Naive thymus-derived CD8-positive, alpha-beta T cell (primary cell): ENCODE data around the gene EYS. TPM values are rescaled to one million over a fixed set of nuclear protein-coding genes. Genes with fewer than 3 reads are reported as not detected.
"Not testable (repeated sequence)": the region's sequence is repeated elsewhere in the genome, so short reads cannot be mapped to it uniquely, and the experiment has no call there.

Experiments used
- ATAC-seq, 2 donors: fragments of 150-1000 bp; cut with Tn5 transposase in 1 of 2; sonication (Bioruptor Pico), chemical (Tn5 transposase) in 1 of 2; 1 replicate in 1 of 2; 2 replicates in 1 of 2; pipeline ENCODE4 v1.10.0; 2021; ENCODE audit warnings: mild to moderate bottlenecking in 2 of 2, moderate library complexity in 2 of 2
- POLR2A ChIA-PET: fragments of 350-600 bp; sonication (Branson Sonifier 250); formaldehyde crosslinking; loops from one replicate; lab custom pipeline; 2021; ENCODE audit warnings: antibody characterized with exemption; lab: Charles Lee
- DNase-seq, 10 donors: peaks; one replicate each; pipeline versions ENCODE4 v3.0.0 to v3.0.0-alpha.2; 2020 to 2022
- H3K27ac Mint-ChIP-seq, 10 donors: one replicate each; pipeline ENCODE4 v1.8.0; 2020 to 2022; ENCODE audit warnings: mild to moderate bottlenecking in 10 of 10, mixed read lengths in 10 of 10, moderate library complexity in 4 of 10, inconsistent platforms in 1 of 10
- H3K27me3 Mint-ChIP-seq, 5 donors: one replicate each; pipeline ENCODE4 v1.8.0; 2021 to 2022; ENCODE audit warnings: mixed read lengths in 5 of 5
- H3K36me3 Mint-ChIP-seq, 3 donors: one replicate each; pipeline ENCODE4 v1.8.0; 2020 to 2022; ENCODE audit warnings: mixed read lengths in 3 of 3, mild to moderate bottlenecking in 2 of 3, inconsistent platforms in 1 of 3
- H3K4me1 Mint-ChIP-seq, 4 donors: one replicate each; pipeline ENCODE4 v1.8.0; 2021 to 2022; ENCODE audit warnings: mixed read lengths in 4 of 4
- H3K4me3 Mint-ChIP-seq, 10 donors: one replicate each; pipeline ENCODE4 v1.8.0; 2020 to 2022; ENCODE audit warnings: mild to moderate bottlenecking in 10 of 10, mixed read lengths in 10 of 10, moderate library complexity in 6 of 10, inconsistent platforms in 1 of 10
- H3K9me3 Mint-ChIP-seq, 9 donors: one replicate each; pipeline ENCODE4 v1.8.0; 2020 to 2022; ENCODE audit warnings: mixed read lengths in 9 of 9, mild to moderate bottlenecking in 3 of 9, inconsistent platforms in 1 of 9, moderate library complexity in 1 of 9
- polyA plus RNA-seq, 3 donors: library from polyadenylated mRNA; unstranded; fragments of 300-500 nt; fragmentation: Illumina TruSeq; gene quantifications; one replicate each; pipeline ENCODE4 v1.2.3, GENCODE V29; 2021
- total RNA-seq, 8 experiments: library from RNA in 2 of 8; stranded (reverse) in 2 of 8; gene quantifications; one replicate each; pipeline ENCODE4 v1.2.3 and lab custom pipeline; 2021 to 2026

Gene EYS
- total and polyA plus RNA-seq, 5 experiments from 2014 or later, result 0.07 to 0.09 TPM; not detected in 3

- ATAC-seq (no peak), DNase-seq (no peak)
- H3K36me3 Mint-ChIP-seq, result no peaks in the 10 kb centered on the region
- H3K27ac Mint-ChIP-seq, result no peak overlapping the region
- H3K9me3 Mint-ChIP-seq, result peaks cover 0 to 2% (median 0%) of the 10 kb centered on the region in 9 donors
- H3K27me3 Mint-ChIP-seq, result peaks cover 0 to 3% (median 0%) of the 10 kb centered on the region in 5 donors
- no peaks in the 10 kb centered on the region for H3K4me1 Mint-ChIP-seq
- H3K4me3 Mint-ChIP-seq, result no peak overlapping the region
- POLR2A ChIA-PET, result no interaction called here
Measured at GRCh38 chr6:63899550-63899949, 1807.5 kb downstream of the EYS start.

- no peak for ATAC-seq
Measured at GRCh38 chr6:63897952-63898351, 1809.1 kb downstream of the EYS start.

GRCh38 chr6:63897459-63897858 is 1809.6 kb downstream of the EYS start:
- POLR2A ChIA-PET, result no interaction called here
- H3K27me3 Mint-ChIP-seq, result peaks cover 0 to 3% (median 0%) of the 10 kb centered on the region in 5 donors
- no peak overlapping the region for H3K27ac Mint-ChIP-seq
- peaks cover 0 to 5% (median 1%) of the 10 kb centered on the region in 9 donors for H3K9me3 Mint-ChIP-seq
- no peaks in the 10 kb centered on the region for H3K36me3 Mint-ChIP-seq
- no peaks in the 10 kb centered on the region for H3K4me1 Mint-ChIP-seq
- no peak overlapping the region for H3K4me3 Mint-ChIP-seq
- ATAC-seq, result no peak
- no peak for DNase-seq

More at GRCh38 chr6:63897952-63898351, 1809.1 kb downstream of the EYS start:
- H3K9me3 Mint-ChIP-seq, result peaks cover 0 to 2% (median 0%) of the 10 kb centered on the region in 9 donors
- peaks cover 0 to 3% (median 0%) of the 10 kb centered on the region in 5 donors for H3K27me3 Mint-ChIP-seq
- no peaks in the 10 kb centered on the region for H3K4me1 Mint-ChIP-seq
- DNase-seq, result no peak
- no peak overlapping the region for H3K27ac Mint-ChIP-seq
- H3K36me3 Mint-ChIP-seq, result no peaks in the 10 kb centered on the region
- H3K4me3 Mint-ChIP-seq, result no peak overlapping the region
- POLR2A ChIA-PET, result no interaction called here

- DNase-seq, result no peak
- H3K36me3 Mint-ChIP-seq, result no peaks in the 10 kb centered on the region
- H3K4me3 Mint-ChIP-seq, result no peak overlapping the region
- H3K27ac Mint-ChIP-seq, result no peak overlapping the region
- ATAC-seq, result no peak
- POLR2A ChIA-PET, result no interaction called here
- no peaks in the 10 kb centered on the region for H3K4me1 Mint-ChIP-seq
- peaks cover 0 to 24% (median 7%) of the 10 kb centered on the region in 9 donors for H3K9me3 Mint-ChIP-seq
- peaks cover 0 to 17% (median 6%) of the 10 kb centered on the region in 5 donors for H3K27me3 Mint-ChIP-seq
Measured at GRCh38 chr6:63888416-63888815, 1818.6 kb downstream of the EYS start.

GRCh38 chr6:63887804-63888203 is 1819.2 kb downstream of the EYS start:
- Mint-ChIP-seq H3K27me3 (peaks cover 0 to 17% (median 6%) of the 10 kb centered on the region in 5 donors), H3K9me3 (peaks cover 0 to 24% (median 6%) of the 10 kb centered on the region in 9 donors)
- H3K4me1 Mint-ChIP-seq, POLR2A ChIA-PET, DNase-seq, H3K4me3 Mint-ChIP-seq, H3K36me3 Mint-ChIP-seq, ATAC-seq, H3K27ac Mint-ChIP-seq: not testable (repeated sequence)

GRCh38 chr6:63887002-63887751 is 1819.8 kb downstream of the EYS start:
- H3K4me1 Mint-ChIP-seq, result no peaks in the 10 kb centered on the region
- H3K4me3 Mint-ChIP-seq, result no peak overlapping the region
- H3K27me3 Mint-ChIP-seq, result peaks cover 0 to 17% (median 6%) of the 10 kb centered on the region in 5 donors
- DNase-seq, result no peak
- H3K36me3 Mint-ChIP-seq, result no peaks in the 10 kb centered on the region
- peaks cover 0 to 24% (median 3%) of the 10 kb centered on the region in 9 donors for H3K9me3 Mint-ChIP-seq
- ATAC-seq, result no peak
- no peak overlapping the region for H3K27ac Mint-ChIP-seq
- POLR2A ChIA-PET, result no interaction called here

- no peaks in the 10 kb centered on the region for H3K4me1 Mint-ChIP-seq
- H3K36me3 Mint-ChIP-seq, result no peaks in the 10 kb centered on the region
- POLR2A ChIA-PET, result no interaction called here
- H3K4me3 Mint-ChIP-seq, result no peak overlapping the region
- H3K9me3 Mint-ChIP-seq, result peaks cover 0 to 24% (median 3%) of the 10 kb centered on the region in 9 donors
- peaks cover 0 to 17% (median 6%) of the 10 kb centered on the region in 5 donors for H3K27me3 Mint-ChIP-seq
- DNase-seq (no peak), ATAC-seq (no peak)
- H3K27ac Mint-ChIP-seq, result no peak overlapping the region
Measured at GRCh38 chr6:63886341-63886740, 1820.7 kb downstream of the EYS start.

- DNase-seq (no peak), ATAC-seq (no peak)
- Mint-ChIP-seq H3K27ac (no peak overlapping the region), H3K27me3 (peaks cover 0 to 19% (median 6%) of the 10 kb centered on the region in 5 donors), H3K4me1 (no peaks in the 10 kb centered on the region), H3K36me3 (no peaks in the 10 kb centered on the region), H3K4me3 (no peak overlapping the region), H3K9me3 (peaks cover 0 to 16% (median 3%) of the 10 kb centered on the region in 9 donors)
- POLR2A ChIA-PET, result no interaction called here
Measured at GRCh38 chr6:63883597-63883996, 1823.4 kb downstream of the EYS start.

GRCh38 chr6:63882208-63882607 is 1824.8 kb downstream of the EYS start:
- H3K9me3 Mint-ChIP-seq, result peaks cover 0 to 21% (median 9%) of the 10 kb centered on the region in 9 donors

GRCh38 chr6:63881791-63882190 is 1825.2 kb downstream of the EYS start:
- POLR2A ChIA-PET, result no interaction called here
- no peak overlapping the region for H3K4me3 Mint-ChIP-seq
- peaks cover 1 to 19% (median 3%) of the 10 kb centered on the region in 5 donors for H3K27me3 Mint-ChIP-seq
- peaks cover 0 to 24% (median 9%) of the 10 kb centered on the region in 9 donors for H3K9me3 Mint-ChIP-seq
- H3K27ac Mint-ChIP-seq, result no peak overlapping the region
- no peaks in the 10 kb centered on the region for H3K36me3 Mint-ChIP-seq
- DNase-seq, result no peak
- no peaks in the 10 kb centered on the region for H3K4me1 Mint-ChIP-seq
- no peak for ATAC-seq

More at GRCh38 chr6:63882208-63882607, 1824.8 kb downstream of the EYS start:
- H3K36me3 Mint-ChIP-seq, result no peaks in the 10 kb centered on the region
- no peak overlapping the region for H3K4me3 Mint-ChIP-seq
- POLR2A ChIA-PET, result no interaction called here
- H3K27me3 Mint-ChIP-seq, result peaks cover 1 to 19% (median 3%) of the 10 kb centered on the region in 5 donors
- ATAC-seq (no peak), DNase-seq (no peak)
- no peak overlapping the region for H3K27ac Mint-ChIP-seq
- H3K4me1 Mint-ChIP-seq, result no peaks in the 10 kb centered on the region

GRCh38 chr6:63872233-63872632 is 1834.8 kb downstream of the EYS start:
- POLR2A ChIA-PET, result no interaction called here
- Mint-ChIP-seq H3K36me3 (peaks cover 0 to 2% (median 0%) of the 10 kb centered on the region in 3 donors), H3K27ac (no peak overlapping the region), H3K4me1 (no peaks in the 10 kb centered on the region), H3K27me3 (peaks cover 0 to 3% (median under 1%) of the 10 kb centered on the region in 5 donors), H3K4me3 (no peak overlapping the region), H3K9me3 (peaks cover 0 to 41% (median 7%) of the 10 kb centered on the region in 9 donors)
- DNase-seq, result no peak
- ATAC-seq, result no peak

GRCh38 chr6:63868351-63868750 is 1838.7 kb downstream of the EYS start:
- Mint-ChIP-seq H3K27ac (no peak overlapping the region), H3K27me3 (no peaks in the 10 kb centered on the region), H3K36me3 (no peaks in the 10 kb centered on the region), H3K9me3 (peaks cover 0 to 18% (median 0%) of the 10 kb centered on the region in 9 donors), H3K4me3 (no peak overlapping the region), H3K4me1 (no peaks in the 10 kb centered on the region)
- POLR2A ChIA-PET, result no interaction called here
- DNase-seq (no peak), ATAC-seq (no peak)

- Mint-ChIP-seq H3K9me3 (no peaks in the 10 kb centered on the region), H3K4me1 (no peaks in the 10 kb centered on the region), H3K4me3 (no peak overlapping the region), H3K27ac (no peak overlapping the region), H3K27me3 (no peaks in the 10 kb centered on the region), H3K36me3 (no peaks in the 10 kb centered on the region)
- DNase-seq, result no peak
- POLR2A ChIA-PET, result no interaction called here
- no peak for ATAC-seq
Measured at GRCh38 chr6:63864671-63865318, 1842.2 kb downstream of the EYS start.
